HCT116 (cell line): ENCODE results near the gene ZYX. TPM values are rescaled to one million over a fixed set of nuclear protein-coding genes. Genes with fewer than 3 reads are reported as not detected.

Experiments used
- ATAC-seq: fragments of 200-7000 bp; cut with Tn5 transposase; 2 replicates; pipeline ENCODE4 v1.9.1; 2020; ENCODE audit warnings: mild to moderate bottlenecking, moderate library complexity
- BruUV-seq: library from RNA; stranded (reverse); fragments of 400-500 nt; replicated peaks from 2 replicates; lab custom pipeline; 2021; lab: Mats Ljungman, UMichigan
- CTCF ChIA-PET: fragments of 300-600 bp; sonication (Branson Sonifier 250); formaldehyde crosslinking; loops from one replicate; lab custom pipeline; 2021; ENCODE audit warnings: antibody characterized with exemption; lab: Charles Lee
- POLR2A ChIA-PET: fragments of 300-600, 350-600 bp; sonication (Branson Sonifier 250); formaldehyde crosslinking; loops from one replicate; lab custom pipeline; 2021; ENCODE audit warnings: antibody characterized with exemption; lab: Charles Lee
- RAD21 ChIA-PET, 2 experiments: fragments of 300-600 bp; sonication (Branson Sonifier 250); formaldehyde crosslinking; loops; one replicate each; lab custom pipeline; 2023; ENCODE audit warnings: low total read pairs in 2 of 2; ENCODE audit not compliant: uncharacterized antibody in 2 of 2, unreplicated experiment in 2 of 2, low non-redundant PET in 1 of 2; lab: Charles Lee
- DNase-seq: peaks from one replicate; pipeline ENCODE4 v3.0.0-alpha.2; 2010; ENCODE audit warnings: low read depth, low spot score
- H2AFZ ChIP-seq: fragments of 200-600 bp; shearing (Covaris generic), sonication (generic); 2 replicates; pipeline ENCODE4 v1.6.1; 2017; ENCODE audit warnings: low read depth, mixed run types, mixed read lengths, antibody characterized with exemption, low read length; ENCODE audit not compliant: poor library complexity, severe bottlenecking
- H3K27ac ChIP-seq: 2 replicates; pipeline ENCODE4 v1.5.1; 2012; ENCODE audit warnings: low read depth, low read length
- H3K27me3 ChIP-seq: fragments of 200-600 bp; sonication (generic); 2 replicates; pipeline ENCODE4 v1.6.1; 2016; ENCODE audit warnings: mixed run types, low read length, mixed read lengths; ENCODE audit not compliant: insufficient read depth
- H3K36me3 ChIP-seq, 2 experiments: fragments of 200-500 bp in 1 of 2; fragments of 200-600 bp in 1 of 2; sonication (Bioruptor generic) in 1 of 2; sonication (generic) in 1 of 2; 2 replicates each; pipeline versions ENCODE4 v1.5.1 to v1.6.1; 2014 to 2016; ENCODE audit warnings: low read length in 2 of 2, inconsistent platforms in 1 of 2, mixed read lengths in 1 of 2, mixed run types in 1 of 2; ENCODE audit not compliant: insufficient read depth in 2 of 2, control insufficient read depth in 1 of 2
- H3K4me1 ChIP-seq, 2 experiments: fragments of 200-600 bp in 1 of 2; sonication (generic) in 1 of 2; 2 replicates each; pipeline versions ENCODE4 v1.5.1 to v1.6.1; 2012 to 2017; ENCODE audit warnings: low read length in 2 of 2, inconsistent platforms in 1 of 2, mild to moderate bottlenecking in 1 of 2, mixed read lengths in 1 of 2, mixed run types in 1 of 2, moderate library complexity in 1 of 2; ENCODE audit not compliant: insufficient read depth in 2 of 2, control insufficient read depth in 1 of 2
- H3K4me2 ChIP-seq: fragments of 200-600 bp; sonication (generic); 2 replicates; pipeline ENCODE4 v1.6.1; 2017; ENCODE audit warnings: mixed run types, low read length, mixed read lengths
- H3K4me3 ChIP-seq, 2 experiments: fragments of 200-600 bp in 1 of 2; sonication (generic) in 1 of 2; replicated peaks in 1 of 2; 2 replicates each; pipeline ENCODE4 v1.5.1; 2011 to 2016; ENCODE audit warnings: low read length in 2 of 2, control low read depth in 1 of 2, low read depth in 1 of 2, mild to moderate bottlenecking in 1 of 2, mixed read lengths in 1 of 2, mixed run types in 1 of 2
- H3K79me2 ChIP-seq: fragments of 200-600 bp; sonication (generic); 2 replicates; pipeline ENCODE4 v1.6.1; 2017; ENCODE audit warnings: mild to moderate bottlenecking, mixed run types, low read length, moderate library complexity, mixed read lengths; ENCODE audit not compliant: insufficient read depth
- H3K9ac ChIP-seq: fragments of 200-600 bp; sonication (generic); 2 replicates; pipeline ENCODE4 v1.6.1; 2016; ENCODE audit warnings: low read length, mixed read lengths
- H3K9me2 ChIP-seq: fragments of 200-600 bp; sonication (generic), shearing (Covaris generic); 2 replicates; pipeline ENCODE4 v1.6.1; 2017; ENCODE audit warnings: mixed run types, mild to moderate bottlenecking, moderate library complexity; ENCODE audit not compliant: insufficient read depth
- H3K9me3 ChIP-seq, 2 experiments: fragments of 200-500 bp in 1 of 2; fragments of 200-600 bp in 1 of 2; sonication (Bioruptor generic) in 1 of 2; sonication (generic) in 1 of 2; 2 replicates each; pipeline ENCODE4 v1.6.1; 2014 to 2017; ENCODE audit warnings: low read length in 2 of 2, mixed read lengths in 2 of 2, inconsistent platforms in 1 of 2, low read depth in 1 of 2, mild to moderate bottlenecking in 1 of 2, mixed run types in 1 of 2, moderate library complexity in 1 of 2; ENCODE audit not compliant: control insufficient read depth in 1 of 2, insufficient read depth in 1 of 2
- H4K20me1 ChIP-seq: fragments of 200-600 bp; sonication (generic), shearing (Covaris generic); 2 replicates; pipeline ENCODE4 v1.6.1; 2017; ENCODE audit warnings: mixed run types, mild to moderate bottlenecking, moderate library complexity; ENCODE audit not compliant: insufficient read depth
- CBX3 ChIP-seq: IDR thresholded peaks from 2 replicates; pipeline ENCODE4 v1.6.1; 2012; ENCODE audit warnings: low read depth
- CEBPB ChIP-seq: IDR thresholded peaks from 2 replicates; pipeline ENCODE4 v1.6.1; 2012; ENCODE audit warnings: low read depth
- EGR1 ChIP-seq: IDR thresholded peaks from 2 replicates; pipeline ENCODE4 v1.6.1; 2012; ENCODE audit warnings: low read depth
- EZH2 ChIP-seq: fragments of 200-600 bp; sonication (generic); IDR thresholded peaks from 2 replicates; pipeline ENCODE4 v1.6.1; 2017; ENCODE audit warnings: antibody characterized with exemption, mixed run types
- EZH2phosphoT487 ChIP-seq: fragments of 200-600 bp; IDR thresholded peaks from 2 replicates; pipeline ENCODE4 v1.6.1; 2018; ENCODE audit warnings: antibody characterized with exemption, borderline replicate concordance
- POLR2AphosphoS5 ChIP-seq: IDR thresholded peaks from 2 replicates; pipeline ENCODE4 v1.6.1; 2011; ENCODE audit warnings: mild to moderate bottlenecking, low read depth, low read length, moderate library complexity
- SIN3A ChIP-seq: IDR thresholded peaks from 2 replicates; pipeline ENCODE4 v1.6.1; 2012; ENCODE audit warnings: low read depth
- ZNF274 ChIP-seq: fragments of 200-500 bp; sonication (Bioruptor generic); IDR thresholded peaks from 2 replicates; pipeline ENCODE4 v1.6.1; 2014; ENCODE audit warnings: mild to moderate bottlenecking, low read depth, low read length, inconsistent platforms
- intact Hi-C: fragments of 100-400 bp; cut with micrococcal nuclease; formaldehyde crosslinking; loops from 2 replicates; pipeline ENCODE4 v1.10.0; 2022
- total RNA-seq: library from RNA; stranded (reverse); gene quantifications from one replicate; pipeline ENCODE4 v1.2.1, GENCODE V29; 2021; ENCODE audit not compliant: unreplicated experiment
- TF ChIP-seq, protein P1 (sequence below): IDR thresholded peaks from 2 replicates; pipeline ENCODE4 v1.6.1; 2012
- TF ChIP-seq, protein P2 (sequence below), 3 experiments: fragments of 200-600 bp in 1 of 3; sonication (generic) in 1 of 3; IDR thresholded peaks in 2 of 3; conservative IDR thresholded peaks in 1 of 3; 2 replicates each; pipeline ENCODE4 v1.5.1; 2012 to 2017; ENCODE audit warnings: low read depth in 2 of 3, low read length in 2 of 3, antibody characterized with exemption in 1 of 3, borderline replicate concordance in 1 of 3, control low read depth in 1 of 3, mild to moderate bottlenecking in 1 of 3, mixed read lengths in 1 of 3, mixed run types in 1 of 3, moderate library complexity in 1 of 3; ENCODE audit not compliant: insufficient read depth in 1 of 3
- TF ChIP-seq, protein P3 (sequence below): IDR thresholded peaks from 2 replicates; pipeline ENCODE4 v1.6.1; 2012; ENCODE audit warnings: low read depth

Gene ZYX
- total RNA-seq, 1 experiment from 2014 or later: 144 TPM

DNA sequence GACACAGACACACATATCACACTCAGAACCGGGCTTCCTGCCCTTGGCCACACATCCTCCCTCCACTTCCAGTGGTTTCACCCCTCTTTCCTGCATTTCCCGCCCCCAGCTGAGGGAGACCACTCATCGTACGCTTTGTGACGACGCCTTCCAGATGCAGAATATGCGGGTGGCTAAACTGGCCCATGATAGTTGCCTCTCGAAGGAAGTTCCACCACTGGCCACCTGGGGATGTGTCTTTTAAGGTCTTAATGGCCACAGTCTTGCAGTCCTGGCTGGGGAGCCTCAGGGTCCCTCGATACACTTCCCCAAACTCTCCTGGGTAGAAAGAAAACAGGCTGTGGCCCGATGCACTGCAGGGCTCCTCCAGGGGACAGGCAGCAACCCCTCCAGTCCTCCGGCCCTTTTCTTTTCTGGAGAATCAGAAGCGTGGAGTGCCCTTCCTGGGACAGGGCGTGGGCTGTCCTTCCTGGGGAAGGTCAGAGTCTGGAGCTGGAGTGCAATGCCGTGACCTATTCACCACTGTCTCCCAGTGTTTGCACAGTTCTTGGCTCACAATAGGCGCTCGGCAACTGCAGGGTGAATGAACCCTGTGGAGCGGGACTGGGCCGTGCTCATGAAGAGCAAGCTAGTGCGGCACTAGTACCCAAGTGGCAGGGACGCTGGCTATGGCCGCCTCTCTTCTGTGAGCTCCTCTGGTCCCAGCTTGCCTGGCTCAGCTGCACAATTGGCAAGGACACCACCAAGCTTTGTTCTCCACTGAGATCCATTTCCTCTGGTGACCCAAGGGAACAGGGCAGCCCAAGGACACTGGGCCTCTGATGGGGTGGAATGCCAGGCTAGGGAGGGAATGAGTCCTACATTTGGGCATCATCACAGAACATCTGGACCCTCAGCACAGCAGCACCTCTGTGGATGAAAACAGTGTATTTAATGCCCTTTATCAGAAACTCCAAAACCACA lies 14.3 kb downstream of the ZYX start:
- RAD21 ChIA-PET: no interaction called here
- POLR2A ChIA-PET: interaction anchor here (1.7 kb wide), 1 partner anchor 11 kb away, joined by 5 read pairs; no protein-coding TSS in a partner anchor
- DNase-seq: no peak
- H3K4me1 ChIP-seq: no peaks in the 10 kb centered on the region
- H3K79me2 ChIP-seq: no peaks in the 10 kb centered on the region
- H3K27me3 ChIP-seq: no peaks in the 10 kb centered on the region
- peaks cover 11% of the 10 kb centered on the region in 2 experiments; a peak in 3 of 4 replicates for H3K36me3 ChIP-seq
- no peaks in the 10 kb centered on the region for H3K9me3 ChIP-seq
- TF ChIP-seq, protein P1, sequence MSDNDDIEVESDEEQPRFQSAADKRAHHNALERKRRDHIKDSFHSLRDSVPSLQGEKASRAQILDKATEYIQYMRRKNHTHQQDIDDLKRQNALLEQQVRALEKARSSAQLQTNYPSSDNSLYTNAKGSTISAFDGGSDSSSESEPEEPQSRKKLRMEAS: no peak
- TF ChIP-seq, protein P2, sequence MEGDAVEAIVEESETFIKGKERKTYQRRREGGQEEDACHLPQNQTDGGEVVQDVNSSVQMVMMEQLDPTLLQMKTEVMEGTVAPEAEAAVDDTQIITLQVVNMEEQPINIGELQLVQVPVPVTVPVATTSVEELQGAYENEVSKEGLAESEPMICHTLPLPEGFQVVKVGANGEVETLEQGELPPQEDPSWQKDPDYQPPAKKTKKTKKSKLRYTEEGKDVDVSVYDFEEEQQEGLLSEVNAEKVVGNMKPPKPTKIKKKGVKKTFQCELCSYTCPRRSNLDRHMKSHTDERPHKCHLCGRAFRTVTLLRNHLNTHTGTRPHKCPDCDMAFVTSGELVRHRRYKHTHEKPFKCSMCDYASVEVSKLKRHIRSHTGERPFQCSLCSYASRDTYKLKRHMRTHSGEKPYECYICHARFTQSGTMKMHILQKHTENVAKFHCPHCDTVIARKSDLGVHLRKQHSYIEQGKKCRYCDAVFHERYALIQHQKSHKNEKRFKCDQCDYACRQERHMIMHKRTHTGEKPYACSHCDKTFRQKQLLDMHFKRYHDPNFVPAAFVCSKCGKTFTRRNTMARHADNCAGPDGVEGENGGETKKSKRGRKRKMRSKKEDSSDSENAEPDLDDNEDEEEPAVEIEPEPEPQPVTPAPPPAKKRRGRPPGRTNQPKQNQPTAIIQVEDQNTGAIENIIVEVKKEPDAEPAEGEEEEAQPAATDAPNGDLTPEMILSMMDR (IDR thresholded peaks at IDR 0.05 in 2 of 3, conservative IDR thresholded peaks at IDR 0.05 in 1 of 3; ENCODE audit: borderline replicate concordance in 1 of 3, insufficient read depth in 1 of 3, low read depth in 2 of 3, low read length in 2 of 3): peak in 1 of 3 experiments; percentile 27; a peak in 1 of 6 replicates
- ATAC-seq: peak; percentile 57; the same call in 1 of the 2 replicates
- H3K27ac ChIP-seq: no peak overlapping the region
- no peak overlapping the region for H3K4me3 ChIP-seq
- no peaks in the 10 kb centered on the region for H3K9me2 ChIP-seq
- no TSS peak for BruUV-seq
- H3K4me2 ChIP-seq: no peak overlapping the region
- H3K9ac ChIP-seq: no peak overlapping the region
- no peaks in the 10 kb centered on the region for H4K20me1 ChIP-seq
- CTCF ChIA-PET: no interaction called here
- intact Hi-C loops: no loop called here
- H2AFZ ChIP-seq: no peak overlapping the region

DNA sequence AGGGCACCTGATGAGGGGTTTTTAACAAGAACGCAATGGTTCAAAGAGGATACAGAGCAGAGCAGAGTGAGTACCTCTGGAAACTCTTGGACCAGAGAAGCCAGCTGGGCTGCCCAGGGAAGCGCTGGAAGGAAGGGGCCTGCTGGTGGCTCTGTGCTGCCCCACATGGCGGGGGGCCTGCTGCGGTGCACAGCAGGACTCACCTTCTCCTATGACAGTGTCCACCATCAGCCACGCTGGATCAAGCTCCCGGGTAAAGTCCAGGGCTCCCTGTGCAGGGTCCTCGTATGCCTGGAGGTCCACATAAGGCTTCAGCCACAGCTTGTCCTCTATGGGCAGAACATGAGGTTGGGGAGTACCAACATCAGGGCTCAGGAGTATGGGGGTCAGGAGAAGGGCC lies 15.0 kb downstream of the ZYX start:
- peaks cover 7 to 9% of the 10 kb centered on the region in 2 experiments; a peak in 3 of 4 replicates for H3K36me3 ChIP-seq
- H3K9me2 ChIP-seq: no peaks in the 10 kb centered on the region
- intact Hi-C loops: no loop called here
- DNase-seq (no peak), ATAC-seq (no peak)
- H3K4me3 ChIP-seq: no peak overlapping the region
- ChIA-PET CTCF (no interaction called here), POLR2A (interaction anchor here (1.7 kb wide), 1 partner anchor 10 kb away, joined by 5 read pairs; no protein-coding TSS in a partner anchor), RAD21 (no interaction called here)
- no peaks in the 10 kb centered on the region for H3K9me3 ChIP-seq
- BruUV-seq: no TSS peak
- no peak overlapping the region for H3K27ac ChIP-seq
- no peak overlapping the region for H2AFZ ChIP-seq
- no peaks in the 10 kb centered on the region for H3K4me1 ChIP-seq
- no peaks in the 10 kb centered on the region for H3K27me3 ChIP-seq
- H3K4me2 ChIP-seq: no peak overlapping the region
- H3K79me2 ChIP-seq: no peaks in the 10 kb centered on the region
- H3K9ac ChIP-seq: no peak overlapping the region
- H4K20me1 ChIP-seq: no peaks in the 10 kb centered on the region
- no peak for TF ChIP-seq EZH2
- TF ChIP-seq CBX3: no peak
- no peak for TF ChIP-seq EGR1
- TF ChIP-seq SIN3A: no peak
- TF ChIP-seq, protein P3, sequence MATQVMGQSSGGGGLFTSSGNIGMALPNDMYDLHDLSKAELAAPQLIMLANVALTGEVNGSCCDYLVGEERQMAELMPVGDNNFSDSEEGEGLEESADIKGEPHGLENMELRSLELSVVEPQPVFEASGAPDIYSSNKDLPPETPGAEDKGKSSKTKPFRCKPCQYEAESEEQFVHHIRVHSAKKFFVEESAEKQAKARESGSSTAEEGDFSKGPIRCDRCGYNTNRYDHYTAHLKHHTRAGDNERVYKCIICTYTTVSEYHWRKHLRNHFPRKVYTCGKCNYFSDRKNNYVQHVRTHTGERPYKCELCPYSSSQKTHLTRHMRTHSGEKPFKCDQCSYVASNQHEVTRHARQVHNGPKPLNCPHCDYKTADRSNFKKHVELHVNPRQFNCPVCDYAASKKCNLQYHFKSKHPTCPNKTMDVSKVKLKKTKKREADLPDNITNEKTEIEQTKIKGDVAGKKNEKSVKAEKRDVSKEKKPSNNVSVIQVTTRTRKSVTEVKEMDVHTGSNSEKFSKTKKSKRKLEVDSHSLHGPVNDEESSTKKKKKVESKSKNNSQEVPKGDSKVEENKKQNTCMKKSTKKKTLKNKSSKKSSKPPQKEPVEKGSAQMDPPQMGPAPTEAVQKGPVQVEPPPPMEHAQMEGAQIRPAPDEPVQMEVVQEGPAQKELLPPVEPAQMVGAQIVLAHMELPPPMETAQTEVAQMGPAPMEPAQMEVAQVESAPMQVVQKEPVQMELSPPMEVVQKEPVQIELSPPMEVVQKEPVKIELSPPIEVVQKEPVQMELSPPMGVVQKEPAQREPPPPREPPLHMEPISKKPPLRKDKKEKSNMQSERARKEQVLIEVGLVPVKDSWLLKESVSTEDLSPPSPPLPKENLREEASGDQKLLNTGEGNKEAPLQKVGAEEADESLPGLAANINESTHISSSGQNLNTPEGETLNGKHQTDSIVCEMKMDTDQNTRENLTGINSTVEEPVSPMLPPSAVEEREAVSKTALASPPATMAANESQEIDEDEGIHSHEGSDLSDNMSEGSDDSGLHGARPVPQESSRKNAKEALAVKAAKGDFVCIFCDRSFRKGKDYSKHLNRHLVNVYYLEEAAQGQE: no peak
- no peak for TF ChIP-seq EZH2phosphoT487
- TF ChIP-seq ZNF274: no peak
- no peak for TF ChIP-seq CEBPB
- no peak for TF ChIP-seq POLR2AphosphoS5
